AG09309 (cell line): ENCODE results near the gene MAPK8.

Experiments
- DNase-seq: peaks from one replicate; pipeline ENCODE4 v3.0.0-alpha.2; 2010; ENCODE audit warnings: low read depth
- H3K4me3 ChIP-seq: 2 replicates; pipeline ENCODE4 v1.5.1; 2011; ENCODE audit warnings: mild to moderate bottlenecking, low read depth, low read length, moderate library complexity; ENCODE audit not compliant: control insufficient read depth
- CTCF ChIP-seq: IDR thresholded peaks from 2 replicates; pipeline ENCODE4 v1.5.1; 2011; ENCODE audit warnings: mild to moderate bottlenecking, low read depth, low read length, inconsistent platforms; ENCODE audit not compliant: insufficient read depth, control insufficient read depth; ENCODE audit errors: missing control alignments

Gene MAPK8

GRCh38 chr10:48468130-48468790 is 161.8 kb downstream of the MAPK8 start:
- no peak for TF ChIP-seq CTCF
- no peak for DNase-seq
- H3K4me3 ChIP-seq, result no peak overlapping the region

- DNase-seq, result no peak
- H3K4me3 ChIP-seq, result no peak overlapping the region
- no peak for TF ChIP-seq CTCF
Measured at GRCh38 chr10:48468866-48469511, 162.5 kb downstream of the MAPK8 start.

- TF ChIP-seq CTCF, result no peak
- H3K4me3 ChIP-seq, result no peak overlapping the region
- DNase-seq, result no peak
Measured at GRCh38 chr10:48469516-48470020, 163.1 kb downstream of the MAPK8 start.

- no peak for TF ChIP-seq CTCF
- no peak for DNase-seq
Measured at GRCh38 chr10:48470115-48470892, 163.8 kb downstream of the MAPK8 start.

GRCh38 chr10:48470893-48471805 is 164.7 kb downstream of the MAPK8 start:
- TF ChIP-seq CTCF, result no peak
- DNase-seq, result peak; percentile 3
- no peak overlapping the region for H3K4me3 ChIP-seq

More at GRCh38 chr10:48470115-48470892, 163.8 kb downstream of the MAPK8 start:
- H3K4me3 ChIP-seq, result no peak overlapping the region

GRCh38 chr10:48472501-48473069 is 166.1 kb downstream of the MAPK8 start:
- H3K4me3 ChIP-seq, result no peak overlapping the region
- DNase-seq, result no peak
- TF ChIP-seq CTCF, result no peak
